HG02678 (cell line): ENCODE data around the gene SFXN3.

ENCODE experiments used
- ATAC-seq: cut with Tn5 transposase; IDR thresholded peaks from one replicate; pipeline ENCODE4 v1.9.1; 2021; ENCODE audit warnings: mild to moderate bottlenecking, moderate library complexity; ENCODE audit not compliant: unreplicated experiment

Gene SFXN3

GRCh38 chr10:101000127-101000914, 30.7 kb upstream of the SFXN3 start:
- ATAC-seq, result no peak

- ATAC-seq, result no peak
These were observed 29.9 kb upstream of the SFXN3 start for GRCh38 chr10:101000915-101001658.

DNA sequence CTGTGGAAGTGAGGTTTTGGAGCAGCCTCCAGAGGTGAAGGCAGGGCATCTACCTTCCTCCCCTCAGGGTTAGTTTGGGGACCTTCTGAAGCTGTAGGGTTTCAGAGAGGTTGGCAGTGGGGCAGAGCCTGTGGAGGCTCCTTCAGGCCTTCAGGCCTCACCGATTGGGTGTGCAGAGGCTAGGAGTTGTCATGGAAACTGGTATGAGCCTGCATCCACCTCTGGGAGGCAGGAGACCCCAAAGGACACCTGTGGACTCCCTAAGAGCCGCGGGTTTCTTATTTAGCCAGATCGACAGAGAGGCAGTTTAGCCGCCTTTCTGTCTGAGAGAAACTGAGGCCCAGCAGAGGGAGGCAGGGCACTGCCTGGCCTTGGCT, 29.4 kb upstream of the SFXN3 start:
- ATAC-seq, result no peak

- ATAC-seq, result no peak
These were observed 28.6 kb upstream of the SFXN3 start for GRCh38 chr10:101002456-101002855.

DNA sequence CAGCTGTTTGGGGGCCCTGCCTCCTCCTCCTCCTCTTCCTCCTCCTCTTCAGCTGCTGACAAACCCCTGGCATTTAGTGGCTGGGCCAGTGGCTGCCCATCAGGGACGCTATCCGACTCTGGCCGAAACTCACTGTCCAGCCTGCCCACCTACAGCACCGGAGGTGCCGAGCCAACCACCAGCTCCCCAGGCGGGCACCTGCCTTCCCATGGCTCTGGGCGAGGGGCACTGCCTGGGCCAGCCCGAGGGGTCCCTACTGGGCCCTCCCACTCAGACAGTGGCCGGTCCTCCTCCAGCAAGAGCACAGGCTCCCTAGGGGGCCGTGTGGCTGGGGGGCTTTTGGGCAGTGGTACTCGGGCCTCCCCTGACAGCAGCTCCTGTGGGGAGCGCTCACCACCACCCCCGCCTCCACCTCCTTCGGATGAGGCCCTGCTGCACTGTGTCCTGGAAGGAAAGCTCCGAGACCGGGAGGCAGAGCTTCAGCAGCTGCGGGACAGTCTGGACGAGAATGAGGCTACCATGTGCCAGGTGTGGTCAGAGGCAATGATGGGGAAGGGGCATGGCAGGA, 27.3 kb upstream of the SFXN3 start:
- ATAC-seq, result no peak

DNA sequence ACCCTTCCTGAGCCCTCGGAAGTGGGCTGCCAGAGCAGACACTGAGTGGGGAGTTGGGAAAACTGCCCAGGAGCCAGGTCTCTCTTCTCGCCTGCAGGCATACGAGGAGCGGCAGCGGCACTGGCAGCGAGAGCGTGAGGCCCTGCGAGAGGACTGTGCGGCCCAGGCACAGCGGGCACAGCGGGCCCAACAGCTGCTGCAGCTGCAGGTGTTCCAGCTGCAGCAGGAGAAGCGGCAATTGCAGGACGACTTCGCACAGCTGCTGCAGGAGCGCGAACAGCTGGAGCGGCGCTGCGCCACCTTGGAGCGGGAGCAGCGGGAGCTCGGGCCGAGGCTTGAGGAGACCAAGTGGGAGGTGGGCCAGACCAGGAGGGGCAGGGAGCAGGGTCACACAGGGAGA, 25.7 kb upstream of the SFXN3 start:
- ATAC-seq, result no peak

GRCh38 chr10:101005869-101006567, 25.0 kb upstream of the SFXN3 start:
- ATAC-seq, result no peak

DNA sequence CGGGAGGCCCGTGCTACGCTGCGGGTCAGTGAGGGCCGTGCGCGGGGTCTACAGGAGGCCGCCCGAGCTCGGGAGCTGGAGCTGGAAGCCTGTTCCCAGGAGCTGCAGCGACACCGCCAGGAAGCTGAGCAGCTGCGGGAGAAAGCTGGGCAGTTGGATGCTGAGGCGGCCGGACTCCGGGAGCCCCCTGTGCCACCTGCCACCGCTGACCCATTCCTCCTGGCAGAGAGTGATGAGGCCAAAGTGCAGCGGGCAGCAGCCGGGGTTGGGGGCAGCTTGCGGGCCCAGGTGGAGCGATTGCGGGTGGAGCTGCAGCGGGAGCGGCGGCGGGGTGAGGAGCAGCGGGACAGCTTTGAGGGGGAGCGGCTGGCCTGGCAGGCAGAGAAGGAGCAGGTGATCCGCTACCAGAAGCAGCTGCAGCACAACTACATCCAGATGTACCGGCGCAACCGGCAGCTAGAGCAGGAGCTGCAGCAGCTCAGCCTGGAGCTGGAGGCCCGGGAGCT, 24.4 kb upstream of the SFXN3 start:
- ATAC-seq, result no peak

DNA sequence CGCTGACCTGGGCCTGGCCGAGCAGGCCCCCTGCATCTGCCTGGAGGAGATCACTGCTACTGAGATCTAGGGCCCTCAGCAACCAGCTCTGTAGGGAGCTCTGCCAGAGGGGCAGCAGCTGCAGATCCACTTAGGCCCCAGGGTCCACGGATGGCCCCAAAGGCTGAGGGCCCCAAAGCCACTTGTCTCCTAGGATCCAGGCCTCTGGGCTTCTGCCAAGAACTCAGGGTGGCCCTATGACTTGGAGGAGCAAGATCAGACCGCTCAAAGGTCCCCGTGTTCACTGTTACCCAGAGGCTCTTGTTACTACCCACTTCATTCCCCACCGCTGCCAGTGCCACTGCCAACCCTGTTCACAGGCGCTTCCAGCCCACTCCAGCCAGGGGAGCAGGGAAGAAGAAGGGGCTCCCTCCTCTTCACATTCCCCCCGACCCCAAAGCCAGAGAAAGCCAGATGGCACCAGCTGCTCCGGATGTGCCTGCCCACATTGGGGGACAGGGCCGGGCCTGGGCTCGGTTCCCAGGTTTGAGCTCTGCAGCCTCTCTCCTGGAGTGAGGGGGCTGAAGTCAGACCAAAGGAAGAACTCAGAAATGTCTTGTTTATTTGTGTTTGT, 23.8 kb upstream of the SFXN3 start:
- ATAC-seq, result no peak

- no peak for ATAC-seq
These were observed 22.9 kb upstream of the SFXN3 start for GRCh38 chr10:101007915-101008822.

GRCh38 chr10:101008823-101009423, 22.1 kb upstream of the SFXN3 start:
- no peak for ATAC-seq

GRCh38 chr10:101010329-101010728, 20.7 kb upstream of the SFXN3 start:
- ATAC-seq, result no peak

DNA sequence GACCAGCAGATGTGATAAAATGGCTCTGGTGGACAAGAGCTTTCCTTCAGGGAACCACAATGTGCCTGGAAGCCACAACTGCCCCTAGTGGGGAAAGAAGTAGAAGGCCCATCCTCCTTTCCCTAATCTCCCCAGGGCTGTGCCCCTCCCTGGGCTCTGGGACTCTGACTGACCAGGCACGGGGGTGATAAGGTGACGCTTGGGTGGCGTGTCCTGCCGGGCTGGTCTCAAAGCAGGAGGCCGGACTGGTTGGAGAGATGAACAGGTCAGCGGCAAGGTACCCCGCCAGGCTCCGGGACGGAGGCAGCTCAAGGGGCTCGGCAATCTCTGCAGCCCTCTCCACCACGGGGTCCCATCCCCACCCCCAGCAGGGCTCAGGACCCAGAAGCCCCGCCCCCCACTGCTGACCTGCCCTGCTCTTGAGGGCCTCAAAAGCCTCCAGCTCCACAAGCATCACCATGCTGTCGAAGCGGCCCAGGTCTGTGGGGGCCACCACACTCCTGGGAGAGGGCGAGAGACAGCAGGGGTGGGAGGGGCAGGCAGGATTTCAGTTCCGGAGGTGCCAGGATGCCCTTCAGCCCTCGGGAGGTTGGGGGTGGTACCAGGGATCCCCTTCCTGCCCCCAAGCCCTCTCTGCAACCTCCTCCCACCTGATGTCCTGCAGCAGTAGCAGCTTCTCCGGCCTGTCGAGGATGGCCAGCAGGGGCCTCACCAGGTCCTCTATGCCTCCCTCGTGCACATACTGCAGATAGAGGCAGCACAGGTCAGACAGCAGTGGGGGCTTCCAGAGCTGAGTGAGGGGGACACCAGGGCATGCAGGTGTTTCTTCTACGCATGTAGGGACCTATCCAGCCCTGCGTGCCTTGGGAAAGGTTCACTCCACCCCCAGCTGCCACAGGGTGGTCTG, 19.3 kb upstream of the SFXN3 start:
- no peak for ATAC-seq

- peak; percentile 64 for ATAC-seq
These were observed 18.3 kb upstream of the SFXN3 start for GRCh38 chr10:101012525-101013364.

DNA sequence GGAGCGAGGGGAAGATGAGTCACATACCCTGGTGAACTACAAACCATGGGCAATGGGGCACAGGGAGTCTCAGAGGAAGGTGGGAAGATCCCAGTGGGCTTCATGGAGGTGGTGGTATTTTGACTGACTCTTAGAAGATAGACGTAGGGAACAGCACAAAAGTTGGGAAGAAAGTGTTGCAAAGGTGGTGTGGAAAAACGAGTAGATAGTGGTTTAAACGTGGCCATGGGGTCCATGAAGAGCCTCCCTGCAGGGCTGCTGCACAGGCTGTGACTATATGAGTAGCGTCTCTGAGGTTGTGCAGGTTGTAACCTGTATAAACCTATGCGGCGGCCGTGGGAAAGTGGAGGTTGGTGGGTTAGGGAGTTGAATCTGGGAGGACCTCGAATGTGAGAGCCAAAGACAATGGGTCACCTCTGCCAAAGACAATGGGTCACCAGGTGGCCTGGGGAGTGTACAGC, 17.6 kb upstream of the SFXN3 start:
- no peak for ATAC-seq

DNA sequence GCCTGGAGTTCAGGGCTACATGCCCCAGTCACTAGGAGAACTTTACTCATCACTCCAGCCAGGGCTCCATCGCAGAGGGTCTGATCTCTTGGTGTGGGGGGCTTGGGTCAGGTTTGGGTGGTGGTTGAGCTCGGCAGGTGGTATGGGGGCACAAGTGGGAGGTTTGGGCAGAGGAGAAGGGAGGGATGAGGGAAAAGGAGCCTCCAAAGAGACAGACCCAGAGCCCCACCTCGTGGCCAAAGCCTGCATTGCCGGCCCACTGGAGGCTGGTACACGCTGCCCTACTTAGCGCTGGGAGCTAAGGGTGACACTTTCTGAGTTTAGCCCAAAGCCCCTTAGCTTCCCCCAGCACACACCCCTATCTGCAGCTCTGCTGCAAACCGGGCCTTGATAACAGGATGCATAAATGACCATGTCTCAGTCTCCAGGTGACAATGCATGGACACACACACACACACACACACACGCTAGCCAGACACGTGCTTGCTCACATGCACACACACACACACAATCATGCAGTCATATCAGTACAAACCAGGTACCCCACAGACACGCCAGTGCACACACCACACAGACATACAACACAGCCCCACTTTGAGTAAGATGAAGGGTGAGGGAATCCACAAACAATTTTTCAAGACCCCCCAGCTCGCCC, 16.7 kb upstream of the SFXN3 start:
- no peak for ATAC-seq
